Liver (tissue), 9 donors: Measurements from ENCODE around the gene ABRACL. TPM values are rescaled to one million over a fixed set of nuclear protein-coding genes. Genes with fewer than 3 reads are reported as not detected.

Source experiments
- DNase-seq: peaks from one replicate; pipeline ENCODE4 v3.0.0-alpha.2; 2017; ENCODE audit warnings: low spot score
- H3K27ac ChIP-seq, 2 donors: one replicate each; pipeline ENCODE4 v1.7.0; 2013; ENCODE audit warnings: inconsistent platforms in 2 of 2, low read length in 2 of 2, control low read depth in 1 of 2, low read depth in 1 of 2, mild to moderate bottlenecking in 1 of 2
- H3K27me3 ChIP-seq, 4 donors: one replicate each; pipeline versions ENCODE4 v1.6.1 to v1.7.0; 2013; ENCODE audit warnings: low read length in 3 of 4, inconsistent platforms in 1 of 4, mild to moderate bottlenecking in 1 of 4, moderate library complexity in 1 of 4; ENCODE audit not compliant: control insufficient read depth in 4 of 4, insufficient read depth in 4 of 4
- H3K36me3 ChIP-seq, 4 donors: one replicate each; pipeline versions ENCODE4 v1.6.1 to v1.7.0; 2013; ENCODE audit warnings: low read length in 3 of 4, mild to moderate bottlenecking in 3 of 4, low read depth in 1 of 4, moderate library complexity in 1 of 4; ENCODE audit not compliant: control insufficient read depth in 4 of 4, insufficient read depth in 3 of 4
- H3K4me1 ChIP-seq, 4 donors: one replicate each; pipeline versions ENCODE4 v1.6.1 to v1.7.0; 2013; ENCODE audit warnings: low read length in 3 of 4, mild to moderate bottlenecking in 3 of 4, moderate library complexity in 1 of 4; ENCODE audit not compliant: control insufficient read depth in 4 of 4, insufficient read depth in 4 of 4
- H3K4me3 ChIP-seq, 3 donors: one replicate each; pipeline versions ENCODE4 v1.6.1 to v1.7.0; 2013; ENCODE audit warnings: low read length in 3 of 3, control low read depth in 1 of 3, low read depth in 1 of 3, mild to moderate bottlenecking in 1 of 3
- H3K9ac ChIP-seq, 2 donors: one replicate each; pipeline ENCODE4 v1.7.0; 2013; ENCODE audit warnings: low read length in 2 of 2, mild to moderate bottlenecking in 2 of 2, moderate library complexity in 2 of 2, control low read depth in 1 of 2, low read depth in 1 of 2
- H3K9me3 ChIP-seq, 4 donors: one replicate each; pipeline versions ENCODE4 v1.6.1 to v1.7.0; 2013; ENCODE audit warnings: low read length in 3 of 4; ENCODE audit not compliant: control insufficient read depth in 4 of 4
- EGR1 ChIP-seq, 2 donors: IDR thresholded peaks; 2 replicates each; pipeline ENCODE4 v1.6.1; 2016 to 2018; ENCODE audit warnings: antibody characterized with exemption in 2 of 2, low read depth in 2 of 2
- FOXA1 ChIP-seq: IDR thresholded peaks from 2 replicates; pipeline ENCODE4 v1.6.1; 2016; ENCODE audit warnings: antibody characterized with exemption
- FOXA2 ChIP-seq: IDR thresholded peaks from 2 replicates; pipeline ENCODE4 v1.6.1; 2016; ENCODE audit warnings: antibody characterized with exemption
- HNF4A ChIP-seq, 2 donors: conservative IDR thresholded peaks; 2 replicates each; pipeline ENCODE4 v1.6.1; 2016; ENCODE audit warnings: antibody characterized with exemption in 2 of 2, mild to moderate bottlenecking in 2 of 2
- HNF4G ChIP-seq: IDR thresholded peaks from 2 replicates; pipeline ENCODE4 v1.6.1; 2016; ENCODE audit warnings: antibody characterized with exemption
- JUND ChIP-seq, 2 donors: IDR thresholded peaks; 2 replicates each; pipeline ENCODE4 v1.6.1; 2016; ENCODE audit warnings: antibody characterized with exemption in 2 of 2
- NR2F2 ChIP-seq: IDR thresholded peaks from 2 replicates; pipeline ENCODE4 v1.6.1; 2016; ENCODE audit warnings: antibody characterized with exemption
- RAD21 ChIP-seq, 2 donors: IDR thresholded peaks; 2 replicates each; pipeline ENCODE4 v1.6.1; 2016; ENCODE audit warnings: antibody characterized with exemption in 2 of 2, mild to moderate bottlenecking in 2 of 2
- RXRA ChIP-seq, 2 donors: IDR thresholded peaks; 2 replicates each; pipeline ENCODE4 v1.6.1; 2017 to 2018; ENCODE audit warnings: antibody characterized with exemption in 2 of 2, mild to moderate bottlenecking in 1 of 2
- SP1 ChIP-seq: IDR thresholded peaks from 2 replicates; pipeline ENCODE4 v1.6.1; 2018; ENCODE audit warnings: antibody characterized with exemption, mild to moderate bottlenecking
- TAF1 ChIP-seq: conservative IDR thresholded peaks from 2 replicates; pipeline ENCODE4 v1.6.1; 2016; ENCODE audit warnings: antibody characterized with exemption, mild to moderate bottlenecking
- YY1 ChIP-seq: IDR thresholded peaks from 2 replicates; pipeline ENCODE4 v1.6.1; 2016; ENCODE audit warnings: antibody characterized with exemption, mild to moderate bottlenecking
- WGBS: extraction: QIAGEN DNeasy Blood & Tissue Kit; methylation state at CpG from one replicate; pipeline ENCODE4 v1.1.7; 2013; 5-methylcytosine and 5-hydroxymethylcytosine counted together
- polyA plus RNA-seq, 2 donors: library from polyadenylated mRNA; stranded (reverse) in 1 of 2; unstranded in 1 of 2; fragments of 200-250 nt in 1 of 2; fragments of >200 nt in 1 of 2; fragmentation: Nextera tagmentation in 1 of 2; extraction: Ambion mirVana in 1 of 2; gene quantifications; one replicate each; pipeline versions ENCODE4 v1.2.1 to v1.2.3, GENCODE V29; 2013 to 2015
- total RNA-seq, 2 donors: library from RNA; depleted of rRNA; stranded (reverse); fragments of >200 nt; gene quantifications; one replicate each; pipeline ENCODE4 v1.2.3, GENCODE V29; 2014
- TF ChIP-seq, protein P1 (sequence below): IDR thresholded peaks from 2 replicates; pipeline ENCODE4 v1.6.1; 2016; ENCODE audit warnings: antibody characterized with exemption
- TF ChIP-seq, protein P2 (sequence below): fragments of 150-350 bp; IDR thresholded peaks from 2 replicates; pipeline ENCODE4 v1.5.1; 2017; ENCODE audit warnings: improper control_type of control experiment, low read depth, low read length; ENCODE audit not compliant: missing input control
- TF ChIP-seq, protein P3 (sequence below): IDR thresholded peaks from 2 replicates; pipeline ENCODE4 v1.6.1; 2016; ENCODE audit warnings: antibody characterized with exemption
- TF ChIP-seq, protein P4 (sequence below): IDR thresholded peaks from 2 replicates; pipeline ENCODE4 v1.6.1; 2016; ENCODE audit warnings: antibody characterized with exemption
- TF ChIP-seq, protein P5 (sequence below): IDR thresholded peaks from 2 replicates; pipeline ENCODE4 v1.6.1; 2016; ENCODE audit warnings: antibody characterized with exemption, mild to moderate bottlenecking
- donor health status: healthy.
- donor health status: healthy.
- donor health status: healthy.
- donor health status: healthy.
- donor health status: healthy.

Gene ABRACL
- total and polyA plus RNA-seq, 4 donors: 14.2 to 66.3 (median 26.8) TPM

DNA sequence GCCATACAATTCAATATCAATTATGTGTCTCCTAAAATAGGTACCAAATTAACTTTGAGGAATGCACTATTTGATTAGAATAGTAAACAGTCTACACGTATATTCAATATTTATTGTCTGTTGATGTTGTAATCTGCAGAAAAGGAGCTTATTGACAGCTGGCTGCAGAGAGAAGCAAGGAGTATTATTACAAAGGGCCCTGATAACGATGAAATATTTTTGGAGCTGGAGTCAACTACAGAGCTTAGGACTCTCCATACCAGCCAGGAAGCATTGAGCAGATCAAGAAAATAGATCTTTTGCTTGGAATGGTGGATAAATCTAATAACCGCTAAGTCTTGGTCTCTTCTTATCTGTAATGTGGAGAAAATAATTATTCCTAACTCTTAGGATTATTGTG lies 25.5 kb downstream of the ABRACL start (continued):
- TF ChIP-seq, protein P1, sequence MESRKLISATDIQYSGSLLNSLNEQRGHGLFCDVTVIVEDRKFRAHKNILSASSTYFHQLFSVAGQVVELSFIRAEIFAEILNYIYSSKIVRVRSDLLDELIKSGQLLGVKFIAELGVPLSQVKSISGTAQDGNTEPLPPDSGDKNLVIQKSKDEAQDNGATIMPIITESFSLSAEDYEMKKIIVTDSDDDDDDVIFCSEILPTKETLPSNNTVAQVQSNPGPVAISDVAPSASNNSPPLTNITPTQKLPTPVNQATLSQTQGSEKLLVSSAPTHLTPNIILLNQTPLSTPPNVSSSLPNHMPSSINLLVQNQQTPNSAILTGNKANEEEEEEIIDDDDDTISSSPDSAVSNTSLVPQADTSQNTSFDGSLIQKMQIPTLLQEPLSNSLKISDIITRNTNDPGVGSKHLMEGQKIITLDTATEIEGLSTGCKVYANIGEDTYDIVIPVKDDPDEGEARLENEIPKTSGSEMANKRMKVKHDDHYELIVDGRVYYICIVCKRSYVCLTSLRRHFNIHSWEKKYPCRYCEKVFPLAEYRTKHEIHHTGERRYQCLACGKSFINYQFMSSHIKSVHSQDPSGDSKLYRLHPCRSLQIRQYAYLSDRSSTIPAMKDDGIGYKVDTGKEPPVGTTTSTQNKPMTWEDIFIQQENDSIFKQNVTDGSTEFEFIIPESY: no peak
- no peak for TF ChIP-seq FOXA2
- TF ChIP-seq JUND (IDR thresholded peaks at IDR 0.05): no peak
- TF ChIP-seq, protein P2, sequence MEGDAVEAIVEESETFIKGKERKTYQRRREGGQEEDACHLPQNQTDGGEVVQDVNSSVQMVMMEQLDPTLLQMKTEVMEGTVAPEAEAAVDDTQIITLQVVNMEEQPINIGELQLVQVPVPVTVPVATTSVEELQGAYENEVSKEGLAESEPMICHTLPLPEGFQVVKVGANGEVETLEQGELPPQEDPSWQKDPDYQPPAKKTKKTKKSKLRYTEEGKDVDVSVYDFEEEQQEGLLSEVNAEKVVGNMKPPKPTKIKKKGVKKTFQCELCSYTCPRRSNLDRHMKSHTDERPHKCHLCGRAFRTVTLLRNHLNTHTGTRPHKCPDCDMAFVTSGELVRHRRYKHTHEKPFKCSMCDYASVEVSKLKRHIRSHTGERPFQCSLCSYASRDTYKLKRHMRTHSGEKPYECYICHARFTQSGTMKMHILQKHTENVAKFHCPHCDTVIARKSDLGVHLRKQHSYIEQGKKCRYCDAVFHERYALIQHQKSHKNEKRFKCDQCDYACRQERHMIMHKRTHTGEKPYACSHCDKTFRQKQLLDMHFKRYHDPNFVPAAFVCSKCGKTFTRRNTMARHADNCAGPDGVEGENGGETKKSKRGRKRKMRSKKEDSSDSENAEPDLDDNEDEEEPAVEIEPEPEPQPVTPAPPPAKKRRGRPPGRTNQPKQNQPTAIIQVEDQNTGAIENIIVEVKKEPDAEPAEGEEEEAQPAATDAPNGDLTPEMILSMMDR: no peak
- TF ChIP-seq SP1: no peak
- no peak for TF ChIP-seq HNF4G
- no peak for TF ChIP-seq EGR1 (IDR thresholded peaks at IDR 0.05; ENCODE audit: low read depth in 2 of 2)
- TF ChIP-seq FOXA1: no peak

DNA sequence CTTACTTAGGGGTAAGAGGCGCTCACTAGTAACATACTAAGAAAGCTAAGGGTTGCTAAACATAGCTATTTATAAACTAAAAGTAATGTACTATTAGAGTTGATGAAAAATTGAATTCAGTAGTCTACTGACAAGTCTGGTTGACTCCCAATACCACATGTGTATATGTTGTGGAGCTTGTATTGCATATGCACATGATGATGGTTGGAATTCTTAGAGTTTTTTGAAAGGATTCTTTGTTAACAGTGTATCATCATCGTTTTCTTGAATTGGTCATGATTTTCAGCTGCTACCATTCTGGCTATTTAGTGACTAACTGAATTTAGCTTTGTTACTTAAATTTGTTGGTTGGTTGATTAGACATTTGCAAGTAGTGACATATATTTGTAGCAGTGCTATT lies 27.2 kb downstream of the ABRACL start:
- Histone ChIP-seq H3K4me3 (no peak overlapping the region), H3K27me3 (no peaks in the 10 kb centered on the region), H3K27ac (no peak overlapping the region), H3K9me3 (no peaks in the 10 kb centered on the region), H3K4me1 (no peaks in the 10 kb centered on the region), H3K36me3 (no peaks in the 10 kb centered on the region), H3K9ac (no peak overlapping the region)
- WGBS: 91% methylated on average over 2 of the region's 2 CpGs
- TF ChIP-seq YY1 (no peak), NR2F2 (no peak), FOXA2 (no peak), TAF1 (no peak), SP1 (no peak), JUND (IDR thresholded peaks at IDR 0.05) (no peak), HNF4G (no peak), RAD21 (IDR thresholded peaks at IDR 0.05) (no peak), EGR1 (IDR thresholded peaks at IDR 0.05; ENCODE audit: low read depth in 2 of 2) (no peak), HNF4A (conservative IDR thresholded peaks at IDR 0.05) (no peak), FOXA1 (no peak), RXRA (IDR thresholded peaks at IDR 0.05) (no peak)
- TF ChIP-seq, protein P3, sequence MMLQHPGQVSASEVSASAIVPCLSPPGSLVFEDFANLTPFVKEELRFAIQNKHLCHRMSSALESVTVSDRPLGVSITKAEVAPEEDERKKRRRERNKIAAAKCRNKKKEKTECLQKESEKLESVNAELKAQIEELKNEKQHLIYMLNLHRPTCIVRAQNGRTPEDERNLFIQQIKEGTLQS: no peak
- TF ChIP-seq, protein P2: no peak
- TF ChIP-seq, protein P4, sequence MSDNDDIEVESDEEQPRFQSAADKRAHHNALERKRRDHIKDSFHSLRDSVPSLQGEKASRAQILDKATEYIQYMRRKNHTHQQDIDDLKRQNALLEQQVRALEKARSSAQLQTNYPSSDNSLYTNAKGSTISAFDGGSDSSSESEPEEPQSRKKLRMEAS: no peak
- TF ChIP-seq, protein P5, sequence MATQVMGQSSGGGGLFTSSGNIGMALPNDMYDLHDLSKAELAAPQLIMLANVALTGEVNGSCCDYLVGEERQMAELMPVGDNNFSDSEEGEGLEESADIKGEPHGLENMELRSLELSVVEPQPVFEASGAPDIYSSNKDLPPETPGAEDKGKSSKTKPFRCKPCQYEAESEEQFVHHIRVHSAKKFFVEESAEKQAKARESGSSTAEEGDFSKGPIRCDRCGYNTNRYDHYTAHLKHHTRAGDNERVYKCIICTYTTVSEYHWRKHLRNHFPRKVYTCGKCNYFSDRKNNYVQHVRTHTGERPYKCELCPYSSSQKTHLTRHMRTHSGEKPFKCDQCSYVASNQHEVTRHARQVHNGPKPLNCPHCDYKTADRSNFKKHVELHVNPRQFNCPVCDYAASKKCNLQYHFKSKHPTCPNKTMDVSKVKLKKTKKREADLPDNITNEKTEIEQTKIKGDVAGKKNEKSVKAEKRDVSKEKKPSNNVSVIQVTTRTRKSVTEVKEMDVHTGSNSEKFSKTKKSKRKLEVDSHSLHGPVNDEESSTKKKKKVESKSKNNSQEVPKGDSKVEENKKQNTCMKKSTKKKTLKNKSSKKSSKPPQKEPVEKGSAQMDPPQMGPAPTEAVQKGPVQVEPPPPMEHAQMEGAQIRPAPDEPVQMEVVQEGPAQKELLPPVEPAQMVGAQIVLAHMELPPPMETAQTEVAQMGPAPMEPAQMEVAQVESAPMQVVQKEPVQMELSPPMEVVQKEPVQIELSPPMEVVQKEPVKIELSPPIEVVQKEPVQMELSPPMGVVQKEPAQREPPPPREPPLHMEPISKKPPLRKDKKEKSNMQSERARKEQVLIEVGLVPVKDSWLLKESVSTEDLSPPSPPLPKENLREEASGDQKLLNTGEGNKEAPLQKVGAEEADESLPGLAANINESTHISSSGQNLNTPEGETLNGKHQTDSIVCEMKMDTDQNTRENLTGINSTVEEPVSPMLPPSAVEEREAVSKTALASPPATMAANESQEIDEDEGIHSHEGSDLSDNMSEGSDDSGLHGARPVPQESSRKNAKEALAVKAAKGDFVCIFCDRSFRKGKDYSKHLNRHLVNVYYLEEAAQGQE: no peak
- TF ChIP-seq, protein P1: no peak
- DNase-seq: no peak
